Osteoblast (primary cell): ENCODE data around the gene LINS1. TPM values are rescaled to one million over a fixed set of nuclear protein-coding genes. Genes with fewer than 3 reads are reported as not detected.
A peak's percentile ranks its signal among the peaks of the same experiment; 100 is the strongest.

Experiments
- DNase-seq: peaks from one replicate; pipeline ENCODE4 v3.0.0; 2011; ENCODE audit warnings: low spot score, mixed read lengths; ENCODE audit not compliant: insufficient read length; ENCODE audit errors: missing footprints
- H2AFZ ChIP-seq: 2 replicates; pipeline ENCODE4 v1.6.0; 2011; ENCODE audit warnings: mild to moderate bottlenecking, low read length
- H3K27ac ChIP-seq: 2 replicates; pipeline ENCODE4 v1.5.1; 2011; ENCODE audit warnings: mild to moderate bottlenecking, low read depth, low read length, moderate library complexity
- H3K27me3 ChIP-seq: 2 replicates; pipeline ENCODE4 v1.6.0; 2012; ENCODE audit warnings: mild to moderate bottlenecking, control low read depth, inconsistent platforms, low read length, moderate library complexity; ENCODE audit not compliant: insufficient read depth
- H3K36me3 ChIP-seq: 2 replicates; pipeline ENCODE4 v1.5.1; 2011; ENCODE audit warnings: mild to moderate bottlenecking, low read length, control low read depth, moderate library complexity; ENCODE audit not compliant: insufficient read depth
- H3K4me1 ChIP-seq: 2 replicates; pipeline ENCODE4 v1.5.1; 2011; ENCODE audit warnings: mild to moderate bottlenecking, low read length, control low read depth, moderate library complexity; ENCODE audit not compliant: insufficient read depth
- H3K4me2 ChIP-seq: 2 replicates; pipeline ENCODE4 v1.6.0; 2011; ENCODE audit warnings: mild to moderate bottlenecking, low read length; ENCODE audit not compliant: insufficient read depth
- H3K4me3 ChIP-seq: fragments of 200-600 bp; sonication (generic); 3 replicates; pipeline ENCODE4 v1.5.1; 2012; ENCODE audit warnings: mild to moderate bottlenecking, low read length, inconsistent platforms; ENCODE audit not compliant: insufficient read depth
- H3K79me2 ChIP-seq: 2 replicates; pipeline ENCODE4 v1.6.0; 2012; ENCODE audit warnings: mild to moderate bottlenecking, low read length, control low read depth, inconsistent platforms; ENCODE audit not compliant: insufficient read depth
- H3K9me3 ChIP-seq: 2 replicates; pipeline ENCODE4 v1.5.1; 2011; ENCODE audit warnings: low read depth, low read length, control low read depth
- H4K20me1 ChIP-seq: 2 replicates; pipeline ENCODE4 v1.6.0; 2012; ENCODE audit warnings: mild to moderate bottlenecking, low read length, control low read depth; ENCODE audit not compliant: insufficient read depth
- total RNA-seq: library from RNA; depleted of rRNA; stranded (reverse); fragments of >200 nt; gene quantifications from 2 replicates; pipeline ENCODE4 v1.2.3, GENCODE V29; 2012
- TF ChIP-seq, protein P1 (sequence below): IDR thresholded peaks from 2 replicates; pipeline ENCODE4 v1.5.1; 2011; ENCODE audit warnings: mild to moderate bottlenecking, low read depth, low read length, moderate library complexity; ENCODE audit errors: extremely low read depth

The LINS1 gene
- total RNA-seq, 1 donor, result 14.8 TPM

DNA sequence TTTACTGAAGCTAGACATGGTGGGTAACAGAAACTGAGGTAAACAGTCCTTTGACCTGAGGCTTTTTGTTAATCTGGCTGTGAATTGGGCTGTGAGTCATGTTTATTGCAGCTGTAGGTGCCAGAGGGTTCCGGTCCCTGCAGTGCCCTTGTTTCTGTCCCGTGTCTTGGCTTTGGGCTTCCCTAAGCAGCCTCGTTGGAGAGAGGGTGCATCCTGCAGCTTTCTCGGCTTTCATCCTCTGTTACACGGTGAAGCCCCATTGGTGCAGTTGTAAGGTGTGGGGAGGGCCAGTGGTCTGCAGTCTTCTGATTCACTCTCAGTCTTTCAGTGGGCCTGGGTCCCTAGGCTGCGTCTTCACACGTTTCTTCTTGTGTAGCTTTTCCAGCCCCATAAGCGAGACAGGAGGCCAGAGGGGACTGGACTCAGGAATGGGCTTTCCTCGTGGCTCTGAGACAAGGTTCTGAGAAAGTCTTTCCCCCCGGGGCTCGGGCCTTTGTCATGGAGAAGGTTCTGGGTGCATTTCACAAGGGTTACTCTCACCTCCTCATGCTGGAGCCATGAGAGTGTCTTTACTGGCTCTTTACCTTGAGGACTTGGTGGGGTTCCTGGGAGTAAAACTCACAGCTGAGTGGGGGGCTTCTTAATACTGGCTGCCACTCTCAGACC is 33.6 kb upstream of the LINS1 start:
- H3K79me2 ChIP-seq, result peaks cover 67% of the 10 kb centered on the region
- no peak overlapping the region for H3K4me3 ChIP-seq
- TF ChIP-seq, protein P1, sequence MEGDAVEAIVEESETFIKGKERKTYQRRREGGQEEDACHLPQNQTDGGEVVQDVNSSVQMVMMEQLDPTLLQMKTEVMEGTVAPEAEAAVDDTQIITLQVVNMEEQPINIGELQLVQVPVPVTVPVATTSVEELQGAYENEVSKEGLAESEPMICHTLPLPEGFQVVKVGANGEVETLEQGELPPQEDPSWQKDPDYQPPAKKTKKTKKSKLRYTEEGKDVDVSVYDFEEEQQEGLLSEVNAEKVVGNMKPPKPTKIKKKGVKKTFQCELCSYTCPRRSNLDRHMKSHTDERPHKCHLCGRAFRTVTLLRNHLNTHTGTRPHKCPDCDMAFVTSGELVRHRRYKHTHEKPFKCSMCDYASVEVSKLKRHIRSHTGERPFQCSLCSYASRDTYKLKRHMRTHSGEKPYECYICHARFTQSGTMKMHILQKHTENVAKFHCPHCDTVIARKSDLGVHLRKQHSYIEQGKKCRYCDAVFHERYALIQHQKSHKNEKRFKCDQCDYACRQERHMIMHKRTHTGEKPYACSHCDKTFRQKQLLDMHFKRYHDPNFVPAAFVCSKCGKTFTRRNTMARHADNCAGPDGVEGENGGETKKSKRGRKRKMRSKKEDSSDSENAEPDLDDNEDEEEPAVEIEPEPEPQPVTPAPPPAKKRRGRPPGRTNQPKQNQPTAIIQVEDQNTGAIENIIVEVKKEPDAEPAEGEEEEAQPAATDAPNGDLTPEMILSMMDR, result no peak
- no peak for DNase-seq
- H3K4me2 ChIP-seq, result no peak overlapping the region
- peaks cover 20% of the 10 kb centered on the region for H3K36me3 ChIP-seq
- no peaks in the 10 kb centered on the region for H3K4me1 ChIP-seq
- no peak overlapping the region for H3K27ac ChIP-seq
- H3K9me3 ChIP-seq, result no peaks in the 10 kb centered on the region
- no peaks in the 10 kb centered on the region for H3K27me3 ChIP-seq
- no peak overlapping the region for H2AFZ ChIP-seq
- peaks cover 28% of the 10 kb centered on the region for H4K20me1 ChIP-seq

DNA sequence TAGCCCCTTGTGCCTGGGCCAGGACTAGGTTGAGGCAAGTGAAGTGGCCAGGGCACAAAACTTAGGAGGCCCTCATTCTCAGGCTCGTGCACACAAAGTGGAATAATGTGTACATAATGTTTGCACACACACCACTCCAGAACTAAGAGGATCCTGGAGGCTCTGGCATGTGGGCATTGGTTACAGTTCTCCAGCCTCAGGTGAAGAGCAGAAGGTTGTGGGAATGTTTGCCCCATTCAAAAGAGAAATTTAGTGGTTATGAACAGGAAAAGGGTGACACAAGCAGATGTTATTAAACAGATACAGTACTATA is 31.7 kb upstream of the LINS1 start:
- Histone ChIP-seq H4K20me1 (peaks cover 28% of the 10 kb centered on the region), H3K27ac (no peak overlapping the region), H2AFZ (no peak overlapping the region), H3K4me2 (no peak overlapping the region), H3K27me3 (no peaks in the 10 kb centered on the region), H3K4me1 (peaks cover 17% of the 10 kb centered on the region), H3K79me2 (peaks cover 62% of the 10 kb centered on the region), H3K9me3 (no peaks in the 10 kb centered on the region), H3K4me3 (no peak overlapping the region), H3K36me3 (peaks cover 20% of the 10 kb centered on the region)
- TF ChIP-seq, protein P1, result no peak
- DNase-seq, result no peak

DNA sequence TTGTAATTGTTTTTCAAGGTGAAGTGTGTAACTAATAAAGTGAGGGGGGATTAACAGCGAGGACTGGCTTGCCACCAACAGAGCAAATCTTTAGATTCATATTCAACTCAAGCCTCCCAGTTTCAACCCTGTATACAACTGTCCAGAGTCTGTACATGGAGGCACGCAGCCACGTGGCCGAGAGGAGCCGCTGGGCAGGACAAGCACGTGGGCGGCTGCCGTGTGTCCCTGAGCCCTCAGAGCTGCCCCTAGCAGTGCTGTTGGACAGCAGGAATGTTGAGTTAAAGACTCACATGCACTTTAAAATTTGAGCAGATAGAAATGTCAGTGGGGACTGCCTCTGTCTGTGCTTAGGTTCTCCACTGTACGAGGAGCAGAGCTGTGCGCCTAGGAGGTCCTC is 29.8 kb upstream of the LINS1 start:
- Histone ChIP-seq H3K4me3 (no peak overlapping the region), H3K79me2 (peaks cover 48% of the 10 kb centered on the region)

DNA sequence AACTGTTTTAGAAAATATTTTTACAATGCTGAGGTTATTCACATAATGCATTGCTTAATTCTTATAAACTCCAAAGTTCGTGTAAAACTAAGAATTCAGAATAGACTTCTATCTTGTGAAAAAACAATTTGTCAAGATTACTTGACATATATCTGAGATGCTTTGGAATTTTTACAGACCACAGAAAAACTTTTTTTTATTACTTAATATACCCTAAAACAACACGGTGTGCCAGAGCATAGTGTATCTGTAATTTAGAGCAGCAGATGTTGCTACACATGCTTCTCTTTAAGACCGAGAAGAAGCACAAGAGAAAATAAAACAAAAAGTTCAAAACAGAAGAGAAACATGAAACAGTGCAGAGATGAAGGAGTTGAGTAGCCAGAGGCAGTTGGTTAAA is 26.8 kb upstream of the LINS1 start:
- H4K20me1 ChIP-seq, result peaks cover 19% of the 10 kb centered on the region
- H3K9me3 ChIP-seq, result no peaks in the 10 kb centered on the region
- no peak for DNase-seq
- no peak overlapping the region for H3K4me3 ChIP-seq
- H3K4me1 ChIP-seq, result peaks cover 25% of the 10 kb centered on the region
- H3K79me2 ChIP-seq, result peaks cover 29% of the 10 kb centered on the region
- H2AFZ ChIP-seq, result no peak overlapping the region
- peak overlapping the region; percentile 54 for H3K4me2 ChIP-seq
- no peaks in the 10 kb centered on the region for H3K27me3 ChIP-seq
- H3K27ac ChIP-seq, result peak overlapping the region; percentile 46
- H3K36me3 ChIP-seq, result peaks cover 20% of the 10 kb centered on the region
- TF ChIP-seq, protein P1, result no peak

More for the DNA sequence above, 29.8 kb upstream of the LINS1 start:
- no peaks in the 10 kb centered on the region for H3K27me3 ChIP-seq
- H3K4me1 ChIP-seq, result peaks cover 25% of the 10 kb centered on the region
- H3K9me3 ChIP-seq, result no peaks in the 10 kb centered on the region
- H4K20me1 ChIP-seq, result peaks cover 30% of the 10 kb centered on the region
- no peak overlapping the region for H3K27ac ChIP-seq
- H2AFZ ChIP-seq, result no peak overlapping the region
- peaks cover 20% of the 10 kb centered on the region for H3K36me3 ChIP-seq
- TF ChIP-seq, protein P1, result no peak
- DNase-seq, result no peak
- no peak overlapping the region for H3K4me2 ChIP-seq
